Stimulated activated CD4-positive, alpha-beta T cell treated with anti-CD3 and anti-CD28 coated beads, Interleukin-12 subunit alpha, Interleukin-12 subunit beta, amount 100 ng/mL, for 24 hours (primary cell): ENCODE measurements around the gene BIRC7.
"Not testable (repeated sequence)": the region's sequence is repeated elsewhere in the genome, so short reads cannot be mapped to it uniquely, and the experiment has no call there.

Experiments used
- DNase-seq, 2 experiments: peaks; one replicate each; pipeline ENCODE4 v3.0.0-alpha.2; 2020; ENCODE audit warnings: low read depth in 2 of 2

The BIRC7 gene

GRCh38 chr20:63248835-63249591, 13.3 kb downstream of the BIRC7 start:
- no peak for DNase-seq

GRCh38 chr20:63249891-63250290, 14.2 kb downstream of the BIRC7 start:
- DNase-seq: no peak

GRCh38 chr20:63251350-63251749, 15.6 kb downstream of the BIRC7 start:
- not testable (repeated sequence) for DNase-seq

DNA sequence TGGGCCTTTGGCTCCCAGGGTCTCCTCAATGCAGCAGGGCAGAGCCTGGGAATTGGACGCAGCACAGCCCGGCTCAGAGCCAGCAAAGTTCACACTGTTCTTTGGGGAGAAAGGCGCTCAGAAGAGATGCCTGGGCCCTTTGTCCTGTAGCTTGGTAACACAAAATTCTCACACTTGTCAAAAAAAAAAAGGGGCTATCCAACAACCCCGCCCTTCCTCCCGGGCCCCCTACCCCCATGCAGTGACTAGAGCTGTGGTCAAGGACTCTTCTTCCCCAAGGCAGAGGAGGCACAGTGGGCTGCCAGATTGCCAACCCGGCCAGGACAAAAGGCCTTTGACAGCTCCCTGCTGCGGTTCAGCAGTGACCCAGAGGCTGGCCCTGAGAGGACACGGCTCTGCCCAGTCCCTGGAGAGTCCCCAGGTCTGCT, 16.6 kb downstream of the BIRC7 start:
- no peak for DNase-seq

GRCh38 chr20:63253065-63253437, 17.3 kb downstream of the BIRC7 start:
- DNase-seq: no peak

GRCh38 chr20:63253438-63254231, 17.9 kb downstream of the BIRC7 start:
- DNase-seq: no peak

DNA sequence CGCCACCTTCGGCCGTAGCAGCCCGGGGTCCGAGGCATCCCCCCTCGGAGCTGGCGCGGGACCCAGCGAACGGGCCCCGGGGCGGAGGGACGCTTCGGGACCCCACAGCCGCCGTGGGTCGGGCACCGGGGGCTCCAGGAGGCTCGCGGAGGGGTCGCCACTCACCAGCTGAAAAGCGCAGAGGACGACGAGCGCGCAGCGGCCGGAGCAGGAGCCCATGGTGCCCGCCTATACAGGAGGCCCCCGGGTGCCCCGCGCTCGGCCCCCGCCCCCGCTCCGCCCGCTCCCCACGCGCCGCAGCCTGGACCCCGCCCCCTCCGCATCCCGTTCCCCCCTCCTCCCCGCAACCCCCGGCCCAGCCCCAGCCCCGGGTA, 18.5 kb downstream of the BIRC7 start, which contains the start of gene NKAIN4:
Gene NKAIN4 (minus strand): TSS at position 232 of the 374 bp plus-strand sequence. CDS start 13 bp downstream, at position 219.
- DNase-seq: no peak

DNA sequence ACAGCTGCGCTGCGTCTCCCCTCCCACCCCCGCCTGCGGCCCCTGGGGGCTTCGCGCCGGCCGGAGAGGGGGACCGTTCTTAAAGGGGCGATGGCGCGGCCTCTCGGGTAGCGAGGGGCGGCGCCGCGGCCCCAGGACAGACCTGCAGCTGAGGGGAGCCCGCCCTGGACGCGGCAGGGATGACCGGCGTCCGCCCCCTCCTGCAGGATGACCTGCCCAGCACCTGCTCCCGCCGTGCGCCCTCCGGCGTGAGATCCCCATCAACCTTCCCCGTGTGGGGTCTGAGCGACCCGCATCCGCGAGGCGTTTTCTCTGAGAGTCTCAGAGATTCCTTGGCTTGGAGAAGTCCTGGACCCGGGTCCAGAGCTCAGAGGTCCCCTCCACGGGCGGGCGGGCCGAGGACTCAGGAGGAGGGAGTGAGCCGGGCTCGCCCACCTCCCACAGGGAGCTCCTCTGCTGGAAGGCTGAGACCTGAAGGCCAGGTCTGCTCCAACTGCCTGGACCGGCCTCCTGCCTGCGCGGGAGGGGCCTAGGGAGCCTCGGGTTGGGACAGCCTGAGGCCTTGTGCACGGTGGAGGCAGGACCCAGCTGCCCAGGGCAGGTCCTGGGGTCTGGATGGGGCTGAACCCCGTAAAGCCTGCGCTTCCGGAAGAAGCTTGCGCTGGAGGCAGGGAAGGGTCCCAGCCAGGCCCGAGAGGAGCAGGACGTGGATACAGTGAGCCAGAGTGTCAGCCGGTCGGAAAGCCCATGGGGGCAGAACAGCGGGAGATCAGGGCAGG, 19.1 kb downstream of the BIRC7 start:
- no peak for DNase-seq

GRCh38 chr20:63255931-63256704, 20.4 kb downstream of the BIRC7 start:
- DNase-seq: no peak

GRCh38 chr20:63256954-63257353, 21.2 kb downstream of the BIRC7 start:
- no peak for DNase-seq

- no peak for DNase-seq
Measured at GRCh38 chr20:63257629-63258028, 21.9 kb downstream of the BIRC7 start.

DNA sequence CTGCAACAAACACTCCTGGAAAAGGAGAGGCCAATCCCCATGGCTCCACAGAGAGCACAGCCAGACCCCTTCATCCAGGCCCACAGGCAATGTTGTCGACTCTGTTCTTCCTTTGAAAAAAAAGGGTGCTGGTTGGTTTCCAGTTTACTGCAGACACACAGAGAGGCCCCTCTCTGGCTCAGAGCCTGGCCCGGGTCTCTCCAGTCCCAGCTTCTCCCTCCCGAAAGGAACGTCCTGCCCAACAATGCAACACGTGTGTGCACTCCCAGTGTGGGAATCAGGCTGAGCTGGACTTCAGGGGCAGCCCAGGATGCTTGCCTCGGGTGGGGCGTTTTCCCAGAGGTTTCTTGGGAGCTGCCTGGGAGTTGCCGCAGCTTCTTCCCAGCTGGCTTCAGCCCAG, 23.1 kb downstream of the BIRC7 start:
- DNase-seq: no peak

DNA sequence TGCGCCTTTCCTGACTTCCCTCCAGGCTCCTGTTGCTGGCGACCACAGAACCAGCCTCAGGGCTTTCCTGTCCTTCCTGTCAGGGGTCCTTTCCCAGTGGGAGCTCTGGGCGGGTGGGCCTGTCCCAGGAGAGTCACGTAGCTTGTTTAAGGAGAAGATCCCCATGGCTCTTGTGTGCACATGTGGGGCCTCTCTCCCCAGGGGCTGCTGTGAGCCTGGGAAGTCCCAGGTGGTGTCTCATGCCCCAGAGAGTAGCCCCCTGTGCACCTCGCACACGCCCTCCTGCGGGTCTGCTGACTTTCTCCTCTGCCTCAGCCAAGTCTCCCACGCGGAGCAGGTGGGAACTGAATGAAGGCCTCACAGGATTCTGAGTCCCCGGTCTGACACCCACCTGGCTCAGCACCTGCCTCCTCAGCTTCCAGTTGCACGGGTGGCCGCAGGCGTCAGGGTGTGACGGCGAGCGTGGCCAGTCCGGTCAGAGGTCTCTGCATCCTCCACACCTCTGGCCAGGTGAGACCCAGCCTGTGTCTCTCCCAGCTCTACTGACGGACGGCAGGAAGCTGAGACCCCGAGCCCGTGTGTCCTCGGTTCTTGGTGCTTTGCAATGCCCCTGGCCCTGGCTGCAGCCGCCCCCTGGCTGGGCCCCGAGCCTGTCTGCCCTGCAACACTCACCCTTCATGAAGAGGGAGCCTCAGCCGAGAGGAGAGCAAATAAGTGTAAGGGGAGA, 24.2 kb downstream of the BIRC7 start:
- DNase-seq: no peak

- no peak for DNase-seq
Measured at GRCh38 chr20:63260521-63260920, 24.8 kb downstream of the BIRC7 start.

- no peak for DNase-seq
Measured at GRCh38 chr20:63261060-63261794, 25.5 kb downstream of the BIRC7 start.

GRCh38 chr20:63261795-63262528, 26.3 kb downstream of the BIRC7 start:
- no peak for DNase-seq

DNA sequence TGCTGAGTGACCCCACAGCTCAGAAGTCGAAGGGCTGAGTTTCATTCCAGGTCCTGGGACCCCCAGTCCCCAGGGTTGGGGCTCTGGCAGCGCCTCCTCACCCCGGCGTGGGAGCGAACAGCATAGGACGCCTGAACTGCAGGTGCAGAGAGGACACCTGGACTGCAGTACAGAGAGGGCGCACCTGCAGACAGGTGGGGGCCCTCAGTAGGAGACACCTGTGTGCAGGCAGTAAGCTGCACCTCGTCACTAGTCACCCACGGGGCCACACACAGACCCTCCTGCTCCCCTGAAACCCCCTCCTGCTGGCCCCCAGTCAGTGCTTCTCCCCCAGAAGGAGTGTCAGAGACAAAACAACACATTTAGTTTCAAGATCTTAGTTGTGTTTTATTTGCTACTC, 27.1 kb downstream of the BIRC7 start:
- DNase-seq: no peak

- no peak for DNase-seq
Measured at GRCh38 chr20:63264000-63264399, 28.3 kb downstream of the BIRC7 start.

DNA sequence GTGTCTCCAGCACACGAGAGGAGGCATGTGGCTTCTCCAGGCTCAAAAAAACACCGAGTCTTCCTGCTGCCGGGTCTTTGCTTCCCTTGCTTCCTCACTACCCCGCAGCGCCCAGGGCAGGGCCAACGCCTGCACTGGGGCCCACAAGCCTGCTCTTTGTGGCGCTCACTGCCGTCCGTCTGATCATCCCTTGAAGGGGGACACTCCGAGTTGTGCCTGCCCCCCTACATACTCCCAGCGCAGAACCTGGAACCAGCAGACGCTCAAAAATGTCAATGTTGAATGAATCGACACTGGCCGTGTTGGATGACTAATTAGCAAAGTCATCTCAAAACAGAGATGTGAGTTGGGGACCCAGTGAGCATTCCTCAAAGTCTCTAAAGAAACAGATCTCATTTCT, 28.8 kb downstream of the BIRC7 start:
- DNase-seq: no peak
